Endothelial cell of umbilical vein (primary cell): ENCODE results near the gene SRCIN1. TPM values are rescaled to one million over a fixed set of nuclear protein-coding genes. Genes with fewer than 3 reads are reported as not detected.

Source experiments
- BruUV-seq: library from RNA; stranded (reverse); fragments of 400-500 nt; replicated peaks from 2 replicates; lab custom pipeline; 2021; lab: Mats Ljungman, UMichigan
- CTCF ChIA-PET: fragments of 300-600, 350-600 bp; sonication (Branson Sonifier 250); formaldehyde crosslinking; loops from one replicate; lab custom pipeline; 2021; ENCODE audit warnings: antibody characterized with exemption, inconsistent platforms; lab: Charles Lee
- POLR2A ChIA-PET: fragments of 300-600, 350-600 bp; sonication (Branson Sonifier 250); formaldehyde crosslinking; loops from one replicate; lab custom pipeline; 2021; ENCODE audit warnings: antibody characterized with exemption, inconsistent platforms; lab: Charles Lee
- DNase-seq: peaks from one replicate; pipeline ENCODE4 v3.0.0-alpha.2; 2011; ENCODE audit warnings: low read depth, low spot score
- FAIRE-seq: peaks from 2 replicates; lab custom pipeline; 2011; peaks lifted over from hg19 to GRCh38; lab: Jason Lieb, UNC
- H2AFZ ChIP-seq: 2 replicates; pipeline ENCODE4 v1.6.0; 2012; ENCODE audit warnings: low read depth, low read length, control low read depth, inconsistent platforms
- H3K27ac ChIP-seq: 2 replicates; pipeline ENCODE4 v1.5.1; 2011; ENCODE audit warnings: low read depth, mild to moderate bottlenecking, control low read depth, low read length, moderate library complexity; ENCODE audit not compliant: insufficient read depth
- H3K27me3 ChIP-seq, 2 experiments: 2 replicates each; pipeline versions ENCODE4 v1.6.0 to v1.6.1; 2011; ENCODE audit warnings: low read length in 2 of 2, mixed read lengths in 1 of 2; ENCODE audit not compliant: control insufficient read depth in 2 of 2, insufficient read depth in 2 of 2
- H3K36me3 ChIP-seq, 2 experiments: 2 replicates in 1 of 2; 3 replicates in 1 of 2; pipeline ENCODE4 v1.5.1; 2011; ENCODE audit warnings: low read length in 2 of 2, mild to moderate bottlenecking in 1 of 2, moderate library complexity in 1 of 2; ENCODE audit not compliant: control insufficient read depth in 2 of 2, insufficient read depth in 2 of 2; ENCODE audit errors: extremely low read depth in 1 of 2
- H3K4me1 ChIP-seq: 3 replicates; pipeline ENCODE4 v1.5.1; 2011; ENCODE audit warnings: mild to moderate bottlenecking, low read length; ENCODE audit not compliant: control insufficient read depth, insufficient read depth; ENCODE audit errors: extremely low read depth
- H3K4me2 ChIP-seq: 2 replicates; pipeline ENCODE4 v1.6.1; 2011; ENCODE audit warnings: low read length, control low read depth, mixed read lengths; ENCODE audit not compliant: insufficient read depth
- H3K4me3 ChIP-seq, 3 experiments: fragments of 200-600 bp in 1 of 3; sonication (generic), shearing (Covaris generic) in 1 of 3; replicated peaks in 1 of 3; 2 replicates each; pipeline ENCODE4 v1.5.1; 2011 to 2016; ENCODE audit warnings: control low read depth in 3 of 3, low read length in 3 of 3, mild to moderate bottlenecking in 2 of 3, inconsistent platforms in 1 of 3, low read depth in 1 of 3, moderate library complexity in 1 of 3; ENCODE audit not compliant: insufficient read depth in 1 of 3
- H3K79me2 ChIP-seq: 2 replicates; pipeline ENCODE4 v1.6.0; 2012; ENCODE audit warnings: low read length, inconsistent platforms; ENCODE audit not compliant: control insufficient read depth, insufficient read depth
- H3K9ac ChIP-seq: replicated peaks from 2 replicates; pipeline ENCODE3; 2011; ENCODE audit warnings: low read length, control low read depth; ENCODE audit not compliant: insufficient read depth; ENCODE audit errors: extremely low read depth
- H3K9me1 ChIP-seq: replicated peaks from 3 replicates; pipeline ENCODE4 v1.6.0; 2011; ENCODE audit warnings: mild to moderate bottlenecking, low read length; ENCODE audit not compliant: control insufficient read depth, insufficient read depth; ENCODE audit errors: extremely low read depth
- H3K9me3 ChIP-seq: replicated peaks from 2 replicates; pipeline ENCODE4 v1.5.1; 2012; ENCODE audit warnings: low read length, inconsistent platforms; ENCODE audit not compliant: control insufficient read depth, insufficient read depth
- H4K20me1 ChIP-seq: replicated peaks from 2 replicates; pipeline ENCODE3; 2011; ENCODE audit warnings: mild to moderate bottlenecking, low read length; ENCODE audit not compliant: control insufficient read depth, insufficient read depth; ENCODE audit errors: extremely low read depth
- CTCF ChIP-seq, 2 donors: IDR thresholded peaks; 1 replicate in 1 of 2; 2 replicates in 1 of 2; pipeline ENCODE4 v1.5.1; 2011; ENCODE audit warnings: low read length in 2 of 2, mild to moderate bottlenecking in 2 of 2, moderate library complexity in 2 of 2, control low read depth in 1 of 2, inconsistent platforms in 1 of 2, low read depth in 1 of 2; ENCODE audit not compliant: insufficient read depth in 1 of 2; ENCODE audit errors: extremely low read depth in 1 of 2
- EZH2 ChIP-seq: IDR thresholded peaks from 2 replicates; pipeline ENCODE4 v1.6.1; 2012; ENCODE audit warnings: borderline replicate concordance, low read depth, mild to moderate bottlenecking, moderate library complexity, low read length, inconsistent platforms; ENCODE audit not compliant: severe bottlenecking
- FOS ChIP-seq: IDR thresholded peaks from 2 replicates; pipeline ENCODE4 v1.6.1; 2011; ENCODE audit warnings: mild to moderate bottlenecking, low read length, moderate library complexity, borderline replicate concordance; ENCODE audit not compliant: insufficient read depth
- GATA2 ChIP-seq: IDR thresholded peaks from 2 replicates; pipeline ENCODE4 v1.7.0; 2011; ENCODE audit warnings: low read depth, mild to moderate bottlenecking, moderate library complexity, mixed read lengths, low read length; ENCODE audit not compliant: insufficient read length, insufficient read depth
- JUN ChIP-seq: IDR thresholded peaks from 2 replicates; pipeline ENCODE4 v1.6.1; 2011; ENCODE audit warnings: borderline replicate concordance, low read depth; ENCODE audit not compliant: insufficient read length, insufficient read depth
- MAX ChIP-seq: IDR thresholded peaks from 2 replicates; pipeline ENCODE4 v1.6.1; 2011; ENCODE audit not compliant: insufficient read depth, insufficient read length
- MYC ChIP-seq: IDR thresholded peaks from one replicate; pipeline ENCODE4 v1.6.1; 2011; ENCODE audit warnings: mild to moderate bottlenecking, low read depth, low read length
- POLR2A ChIP-seq: IDR thresholded peaks from 2 replicates; pipeline ENCODE4 v1.6.1; 2012; ENCODE audit warnings: low read depth, mild to moderate bottlenecking, control low read depth, low read length
- POLR2AphosphoS5 ChIP-seq: IDR thresholded peaks from 2 replicates; pipeline ENCODE4 v1.6.1; 2012; ENCODE audit warnings: low read depth, mild to moderate bottlenecking, control low read depth, low read length, moderate library complexity; ENCODE audit not compliant: insufficient read depth
- dilution Hi-C: fragments of 300-500 bp; cut with MboI; formaldehyde crosslinking; loops from one replicate; pipeline ENCODE4 v1.15.0; 2019; ENCODE audit warnings: low sequenced_read_pairs; ENCODE audit not compliant: extremely low pct_ligation_motif_present
- intact Hi-C: fragments of 100-400 bp; cut with micrococcal nuclease; formaldehyde crosslinking; loops from one replicate; pipeline ENCODE4 v1.10.0; 2022
- polyA plus RNA-seq, 4 experiments: library from polyadenylated mRNA; depleted of rRNA in 3 of 4; stranded (reverse) in 3 of 4; unstranded in 1 of 4; fragments of >200 nt; gene quantifications; 2 replicates each; pipeline versions ENCODE4 v1.2.1 to v1.2.3, GENCODE V29; 2011 to 2012; ENCODE audit warnings: missing spikeins in 1 of 4
- total RNA-seq: library from RNA; stranded (reverse); gene quantifications from 2 replicates; pipeline ENCODE4 v1.2.3, GENCODE V29; 2021

Gene SRCIN1
- total and polyA plus RNA-seq, 2 donors (not counting 3 experiments of a cell fraction or from before 2014, with no cell fraction given), result 0.15 to 0.35 TPM

GRCh38 chr17:38533866-38534497, 71.8 kb downstream of the SRCIN1 start:
- Histone ChIP-seq H3K4me3 (no peak overlapping the region), H3K4me1 (no peaks in the 10 kb centered on the region), H2AFZ (no peak overlapping the region), H3K4me2 (no peak overlapping the region), H3K9ac (no peak overlapping the region), H3K27me3 (peaks cover 0 to 3% of the 10 kb centered on the region in 2 experiments), H3K79me2 (no peaks in the 10 kb centered on the region), H4K20me1 (no peaks in the 10 kb centered on the region), H3K9me3 (no peaks in the 10 kb centered on the region), H3K27ac (no peak overlapping the region), H3K9me1 (no peaks in the 10 kb centered on the region), H3K36me3 (no peaks in the 10 kb centered on the region)
- BruUV-seq, result no TSS peak
- ChIA-PET POLR2A (no interaction called here), CTCF (interaction anchor here (1.0 to 5.2 kb wide), 7 partner anchors 13 to 185 kb away, joined by 3 to 72 read pairs (median 5); no protein-coding TSS in a partner anchor)
- TF ChIP-seq JUN, result no peak
- FAIRE-seq (no peak), DNase-seq (no peak)
- dilution Hi-C loops (no loop called here), intact Hi-C loops (no loop called here)

- no peaks in the 10 kb centered on the region for H3K4me1 ChIP-seq
- no peak overlapping the region for H3K4me3 ChIP-seq
- no peaks in the 10 kb centered on the region for H3K36me3 ChIP-seq
- no peak for TF ChIP-seq EZH2
- no peak for TF ChIP-seq JUN
- TF ChIP-seq POLR2AphosphoS5, result no peak
- no peak for TF ChIP-seq GATA2
- TF ChIP-seq FOS, result no peak
- TF ChIP-seq POLR2A, result no peak
- TF ChIP-seq CTCF (IDR thresholded peaks at IDR 0.05; ENCODE audit: extremely low read depth in 1 of 2, insufficient read depth in 1 of 2, low read depth in 1 of 2, low read length in 2 of 2), result no peak
- no peak for TF ChIP-seq MYC
- TF ChIP-seq MAX, result no peak
- intact Hi-C loops (no loop called here), dilution Hi-C loops (no loop called here)
- no peaks in the 10 kb centered on the region for H3K79me2 ChIP-seq
- H3K9me1 ChIP-seq, result no peaks in the 10 kb centered on the region
- BruUV-seq, result no TSS peak
- H3K9me3 ChIP-seq, result no peaks in the 10 kb centered on the region
- no peaks in the 10 kb centered on the region for H4K20me1 ChIP-seq
- FAIRE-seq (no peak), DNase-seq (no peak)
- H2AFZ ChIP-seq, result no peak overlapping the region
- no peak overlapping the region for H3K4me2 ChIP-seq
- H3K27ac ChIP-seq, result no peak overlapping the region
- H3K9ac ChIP-seq, result no peak overlapping the region
- POLR2A ChIA-PET, result no interaction called here
- CTCF ChIA-PET, result interaction anchor here (1.5 to 1.7 kb wide), 2 partner anchors 24 to 25 kb away, joined by 3 to 5 read pairs; no protein-coding TSS in a partner anchor
- peaks cover 0 to 6% of the 10 kb centered on the region in 2 experiments for H3K27me3 ChIP-seq
Observed at GRCh38 chr17:38533241-38533640, 72.5 kb downstream of the SRCIN1 start.
